ENCODE data around the gene CDK5R2. TPM values are rescaled to one million over a fixed set of nuclear protein-coding genes. Genes with fewer than 3 reads are reported as not detected.

CDK5R2 gene
- total RNA-seq, 4 donors from 2014 or later: not detected

GRCh38 chr2:218992196-218992595 is 32.7 kb downstream of the CDK5R2 start:
- TF ChIP-seq, protein P1, sequence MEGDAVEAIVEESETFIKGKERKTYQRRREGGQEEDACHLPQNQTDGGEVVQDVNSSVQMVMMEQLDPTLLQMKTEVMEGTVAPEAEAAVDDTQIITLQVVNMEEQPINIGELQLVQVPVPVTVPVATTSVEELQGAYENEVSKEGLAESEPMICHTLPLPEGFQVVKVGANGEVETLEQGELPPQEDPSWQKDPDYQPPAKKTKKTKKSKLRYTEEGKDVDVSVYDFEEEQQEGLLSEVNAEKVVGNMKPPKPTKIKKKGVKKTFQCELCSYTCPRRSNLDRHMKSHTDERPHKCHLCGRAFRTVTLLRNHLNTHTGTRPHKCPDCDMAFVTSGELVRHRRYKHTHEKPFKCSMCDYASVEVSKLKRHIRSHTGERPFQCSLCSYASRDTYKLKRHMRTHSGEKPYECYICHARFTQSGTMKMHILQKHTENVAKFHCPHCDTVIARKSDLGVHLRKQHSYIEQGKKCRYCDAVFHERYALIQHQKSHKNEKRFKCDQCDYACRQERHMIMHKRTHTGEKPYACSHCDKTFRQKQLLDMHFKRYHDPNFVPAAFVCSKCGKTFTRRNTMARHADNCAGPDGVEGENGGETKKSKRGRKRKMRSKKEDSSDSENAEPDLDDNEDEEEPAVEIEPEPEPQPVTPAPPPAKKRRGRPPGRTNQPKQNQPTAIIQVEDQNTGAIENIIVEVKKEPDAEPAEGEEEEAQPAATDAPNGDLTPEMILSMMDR (IDR thresholded peaks at IDR 0.05; ENCODE audit: low read depth): no peak

GRCh38 chr2:218992703-218993344 is 33.4 kb downstream of the CDK5R2 start:
- TF ChIP-seq, protein P1 (IDR thresholded peaks at IDR 0.05; ENCODE audit: low read depth): no peak

- TF ChIP-seq, protein P1 (IDR thresholded peaks at IDR 0.05; ENCODE audit: low read depth): no peak
Observed at GRCh38 chr2:218993345-218994315, 34.2 kb downstream of the CDK5R2 start, which contains the start of gene CRYBA2. Gene CRYBA2 (minus strand): TSS chr2:218993422. CDS start chr2:218993176, 246 bp downstream.

GRCh38 chr2:218995561-218995960 is 36.1 kb downstream of the CDK5R2 start:
- TF ChIP-seq, protein P1 (IDR thresholded peaks at IDR 0.05; ENCODE audit: low read depth): no peak

GRCh38 chr2:218995972-218996711 is 36.7 kb downstream of the CDK5R2 start:
- TF ChIP-seq, protein P1 (IDR thresholded peaks at IDR 0.05; ENCODE audit: low read depth): no peak

DNA sequence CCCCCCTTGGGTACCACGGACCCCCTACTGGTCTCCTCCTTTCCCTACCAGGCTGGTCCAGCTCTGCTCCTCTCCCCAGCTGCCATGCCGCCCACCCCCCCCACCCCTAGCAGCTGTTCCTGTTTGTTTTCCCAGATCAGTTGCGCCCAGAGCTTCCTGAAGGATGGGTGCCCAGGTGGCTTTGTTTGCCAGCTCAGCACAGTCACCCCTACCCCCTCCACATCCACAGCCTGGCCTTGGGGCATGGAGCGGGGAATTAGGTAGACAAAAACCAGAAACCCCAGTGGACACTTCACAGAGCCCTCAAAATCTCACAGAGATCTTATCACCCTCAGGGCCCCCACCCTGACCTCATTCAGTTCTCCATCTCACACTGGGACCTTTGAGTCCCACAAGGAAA is 37.5 kb downstream of the CDK5R2 start:
- TF ChIP-seq, protein P1 (IDR thresholded peaks at IDR 0.05; ENCODE audit: low read depth): no peak
